GM21529 (cell line): Measurements from ENCODE around the gene PTX3.

Experiments
- ATAC-seq: cut with Tn5 transposase; IDR thresholded peaks from one replicate; pipeline ENCODE4 v1.9.1; 2021; ENCODE audit not compliant: unreplicated experiment

PTX3 gene

DNA sequence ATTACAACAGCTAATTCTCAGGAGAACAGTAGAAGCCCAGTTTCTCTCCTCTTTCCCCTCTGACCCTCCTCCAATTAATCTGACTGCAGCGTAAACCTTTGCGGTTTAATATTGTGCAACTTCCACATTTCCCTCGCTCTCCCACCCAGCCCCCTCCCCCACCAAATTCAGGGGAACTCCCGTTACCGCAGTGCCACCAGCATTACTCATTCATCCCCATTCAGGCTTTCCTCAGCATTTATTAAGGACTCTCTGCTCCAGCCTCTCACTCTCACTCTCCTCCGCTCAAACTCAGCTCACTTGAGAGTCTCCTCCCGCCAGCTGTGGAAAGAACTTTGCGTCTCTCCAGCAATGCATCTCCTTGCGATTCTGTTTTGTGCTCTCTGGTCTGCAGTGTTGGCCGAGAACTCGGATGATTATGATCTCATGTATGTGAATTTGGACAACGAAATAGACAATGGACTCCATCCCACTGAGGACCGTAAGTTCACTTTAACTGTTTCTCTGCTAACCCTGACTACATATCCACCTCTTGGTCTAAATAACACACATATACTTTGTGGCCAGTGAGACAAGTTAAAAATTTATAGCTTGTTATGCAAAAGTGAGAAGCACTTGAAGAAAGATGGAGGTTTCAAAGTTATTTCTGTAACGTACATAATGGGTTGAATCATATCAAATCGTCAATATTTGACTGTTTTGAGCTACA, at the start of gene PTX3:
Gene PTX3 (plus strand): TSS at position 268 of the 709 bp plus-strand sequence. CDS start 84 bp downstream, at position 352.
- ATAC-seq, result no peak

DNA sequence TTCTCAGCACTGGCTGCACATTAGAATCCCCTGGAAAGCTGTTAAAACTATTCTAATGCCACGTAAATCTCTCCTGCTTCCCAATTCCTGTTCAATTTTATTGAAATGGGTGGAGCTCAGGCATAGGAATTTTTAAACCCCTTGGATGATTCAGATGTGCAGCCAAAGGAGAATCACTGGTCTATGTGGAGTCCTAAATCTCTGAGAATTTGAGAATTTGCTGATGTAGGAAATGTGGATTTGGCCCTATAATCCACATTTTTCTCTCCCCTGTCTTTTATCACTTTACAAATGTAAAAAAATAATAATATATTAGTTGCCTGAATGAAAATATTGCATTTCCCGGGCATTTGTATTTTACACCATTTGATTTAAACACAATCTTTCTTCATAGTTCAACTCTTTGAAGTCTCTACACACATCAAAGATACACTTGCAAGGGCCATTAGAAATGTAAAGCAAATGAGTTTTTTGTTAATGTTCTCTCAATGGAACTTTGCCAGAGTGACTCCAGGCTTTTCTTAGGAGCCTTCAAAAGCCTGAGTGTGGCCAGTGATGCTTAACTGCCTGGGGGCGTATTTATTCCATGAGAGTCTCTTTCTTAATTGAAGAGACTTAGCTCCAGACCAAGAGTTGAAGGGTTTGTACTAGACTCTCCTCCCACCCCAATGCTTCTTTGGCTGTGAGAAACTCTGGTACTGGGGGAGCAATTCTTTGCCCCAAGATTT, 48.8 kb upstream of the PTX3 start:
- no peak for ATAC-seq

DNA sequence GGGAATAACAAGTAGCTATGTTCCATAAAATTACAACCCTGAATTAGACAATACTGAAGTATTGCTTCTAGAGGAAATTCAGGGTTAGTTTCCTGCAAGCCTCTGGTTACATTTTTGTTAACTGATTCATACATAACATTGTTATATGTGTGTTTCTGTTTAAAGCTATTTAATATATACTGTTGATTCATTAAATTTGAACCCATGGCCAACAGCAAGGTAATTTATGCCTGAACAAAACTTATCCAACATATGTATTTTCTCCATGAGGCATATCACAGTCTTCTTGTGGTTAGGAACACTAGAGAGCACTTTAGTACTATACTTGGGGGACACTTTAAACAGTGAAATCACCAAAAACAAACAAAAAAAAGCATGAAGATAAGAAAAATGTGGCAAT, 47.7 kb upstream of the PTX3 start:
- ATAC-seq, result no peak

DNA sequence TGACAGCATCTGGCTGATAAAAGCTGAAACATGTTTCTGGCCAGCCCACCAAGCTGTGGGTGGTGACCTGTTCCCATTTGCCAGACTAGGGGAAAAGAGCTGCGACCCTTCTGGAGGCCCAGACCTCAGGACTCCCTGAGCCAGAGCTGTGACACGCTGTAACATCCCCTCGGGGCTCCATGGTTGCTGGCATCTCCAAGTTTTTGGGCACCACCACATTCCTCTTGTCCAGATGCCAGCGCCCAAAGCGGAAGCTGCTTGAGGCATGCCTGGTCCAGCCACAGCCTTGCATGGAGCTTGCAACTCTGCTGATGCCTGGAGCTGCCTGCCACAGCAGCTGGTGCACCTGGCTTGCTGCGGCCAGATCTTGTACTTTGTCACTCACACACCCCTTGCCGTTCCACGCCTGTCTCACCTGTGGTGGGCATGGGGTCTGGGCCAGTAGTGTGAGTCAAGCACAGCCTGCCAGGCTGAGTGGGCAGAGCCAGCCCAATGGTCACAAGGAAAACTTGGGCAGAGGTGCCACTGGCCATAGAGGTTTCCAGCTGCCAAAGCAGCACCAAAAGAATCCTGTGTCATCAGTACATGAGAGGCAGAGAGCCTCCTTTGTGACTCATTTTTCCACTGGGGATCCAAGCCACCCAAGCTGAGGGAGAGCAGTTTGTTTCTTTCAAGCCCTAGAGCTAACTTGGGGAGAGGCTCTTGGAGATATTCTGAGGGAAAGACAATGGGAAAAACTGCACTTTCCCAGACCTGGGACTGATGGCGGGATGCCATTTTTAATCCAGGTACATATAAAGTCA, 45.7 kb upstream of the PTX3 start:
- no peak for ATAC-seq

DNA sequence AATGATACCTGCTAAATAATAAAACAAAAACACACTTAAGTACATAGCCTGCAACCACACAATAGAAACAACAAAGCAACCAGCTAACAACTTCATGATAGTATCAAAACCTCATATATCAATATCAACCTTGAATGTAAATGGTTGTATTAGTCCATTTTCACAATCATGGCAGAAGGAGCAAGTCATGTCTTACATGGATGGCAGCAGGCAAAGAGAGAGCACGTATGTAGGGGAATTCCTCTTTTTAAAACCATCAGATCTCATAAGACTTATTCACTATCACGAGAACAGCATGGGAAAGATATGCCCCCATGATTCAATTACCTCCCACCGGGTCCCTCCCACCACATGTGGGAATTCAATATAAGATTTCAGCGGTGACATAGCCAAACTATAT, 44.5 kb upstream of the PTX3 start:
- no peak for ATAC-seq

DNA sequence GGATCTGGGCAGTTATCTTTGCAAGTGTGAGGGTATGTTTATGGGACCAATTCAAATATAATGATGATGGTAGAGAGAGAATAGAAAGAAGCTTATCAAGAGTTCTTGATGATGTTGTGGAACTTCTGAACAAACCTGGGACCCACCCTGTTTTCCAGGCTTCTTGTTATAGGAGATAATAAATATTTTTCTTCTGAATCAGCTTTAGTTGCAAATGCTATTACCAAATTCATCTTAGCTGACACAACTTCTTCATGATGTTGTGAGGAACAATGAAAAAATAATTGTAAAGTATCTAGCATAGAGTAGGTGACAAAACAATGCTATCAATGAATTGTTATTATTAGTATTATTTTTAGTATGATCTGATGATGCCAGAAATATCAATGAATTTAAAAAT, 43.5 kb upstream of the PTX3 start:
- no peak for ATAC-seq

DNA sequence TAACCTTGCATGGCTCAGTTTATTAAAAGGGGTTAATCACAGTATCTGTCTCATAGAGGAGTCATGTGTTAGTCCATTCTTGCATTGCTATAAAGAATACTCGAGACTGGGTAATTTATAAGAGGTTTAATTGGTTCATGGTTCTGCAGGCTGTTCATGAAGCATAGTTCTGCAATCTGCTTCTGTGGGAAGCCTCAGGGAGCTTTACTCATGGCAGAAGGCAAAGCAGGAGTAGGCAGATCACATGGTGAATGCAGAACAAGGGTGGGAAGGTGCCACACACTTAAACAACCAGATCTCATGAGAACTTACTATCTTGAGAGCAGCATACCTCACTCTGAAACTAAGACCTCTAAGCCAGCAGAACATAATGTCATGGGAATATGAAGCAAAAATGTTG, 42.2 kb upstream of the PTX3 start:
- ATAC-seq, result no peak

DNA sequence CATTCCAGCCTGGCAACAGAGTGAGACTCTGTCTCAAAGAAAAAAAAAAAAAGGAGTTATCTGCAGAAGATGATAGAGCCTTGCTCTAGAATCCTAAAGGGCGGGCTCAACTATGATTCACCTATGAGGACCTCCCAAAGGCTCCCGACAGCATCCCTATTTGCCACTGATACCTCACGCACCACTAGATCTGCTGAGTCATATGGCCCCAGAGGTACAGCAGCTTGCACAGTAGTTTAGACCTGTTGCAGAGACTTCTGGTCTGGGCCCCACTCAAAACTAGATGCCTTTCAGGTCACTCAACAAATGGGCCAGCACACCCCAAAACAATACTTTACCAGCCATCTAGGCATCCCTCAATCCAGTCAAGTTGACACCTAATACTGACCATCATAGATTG, 38.1 kb upstream of the PTX3 start:
- ATAC-seq, result no peak

DNA sequence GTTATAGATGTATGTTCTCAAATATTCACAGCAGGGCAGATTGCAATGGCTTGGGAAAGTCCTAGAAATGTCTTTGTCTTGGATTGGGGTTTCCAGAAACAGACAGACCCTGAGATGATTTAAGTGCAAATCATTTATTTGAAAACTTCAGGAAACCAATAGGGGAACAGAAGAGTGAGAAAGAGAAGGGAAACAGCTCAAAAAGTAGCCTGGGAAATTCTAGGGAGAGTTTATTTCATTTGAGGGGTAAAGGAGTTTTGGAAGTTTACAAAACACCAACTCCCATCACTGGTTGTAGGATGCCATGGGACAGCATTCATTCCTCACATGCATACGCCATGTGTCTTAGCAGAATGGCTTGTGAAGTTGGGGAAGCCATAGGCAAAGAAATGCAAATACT, 32.3 kb upstream of the PTX3 start:
- ATAC-seq, result no peak

DNA sequence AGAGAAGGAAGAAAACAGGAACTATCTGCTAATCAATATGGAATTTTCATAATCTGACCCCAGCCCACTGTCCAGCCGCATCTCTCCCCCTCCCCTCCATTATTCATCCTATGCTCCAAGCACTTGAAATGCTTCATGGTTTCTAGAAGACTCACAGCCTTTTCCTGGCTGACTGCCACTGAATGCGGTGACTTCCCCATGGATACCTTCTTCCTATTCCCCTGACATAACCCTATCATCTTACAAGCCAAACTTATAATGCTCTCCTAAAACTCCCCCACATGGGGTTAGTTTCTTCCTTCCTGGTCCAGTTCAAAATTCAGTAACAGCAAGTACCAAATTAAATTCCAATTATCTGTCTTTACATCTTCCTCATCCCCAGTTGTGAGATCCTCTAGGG, 31.2 kb upstream of the PTX3 start:
- no peak for ATAC-seq

DNA sequence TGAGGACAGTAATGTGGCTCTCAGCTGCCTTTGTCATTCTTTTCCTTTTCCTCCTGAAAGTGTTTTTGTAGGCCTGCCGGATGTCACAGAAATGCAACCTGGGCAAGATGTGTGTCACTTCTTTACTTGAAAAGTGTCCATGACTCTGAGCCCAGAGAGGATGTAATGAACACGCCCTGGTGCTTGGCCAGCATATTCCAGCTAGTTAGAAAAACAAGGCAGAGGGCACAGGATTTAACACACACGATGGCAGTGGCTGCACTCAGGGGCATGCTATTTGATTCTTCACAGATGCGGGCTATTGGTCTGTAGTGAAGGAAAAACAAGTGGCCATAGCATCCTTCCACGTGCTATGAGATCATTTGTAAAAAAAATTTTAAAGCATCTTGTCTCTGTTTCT, 30.3 kb upstream of the PTX3 start:
- ATAC-seq, result no peak

DNA sequence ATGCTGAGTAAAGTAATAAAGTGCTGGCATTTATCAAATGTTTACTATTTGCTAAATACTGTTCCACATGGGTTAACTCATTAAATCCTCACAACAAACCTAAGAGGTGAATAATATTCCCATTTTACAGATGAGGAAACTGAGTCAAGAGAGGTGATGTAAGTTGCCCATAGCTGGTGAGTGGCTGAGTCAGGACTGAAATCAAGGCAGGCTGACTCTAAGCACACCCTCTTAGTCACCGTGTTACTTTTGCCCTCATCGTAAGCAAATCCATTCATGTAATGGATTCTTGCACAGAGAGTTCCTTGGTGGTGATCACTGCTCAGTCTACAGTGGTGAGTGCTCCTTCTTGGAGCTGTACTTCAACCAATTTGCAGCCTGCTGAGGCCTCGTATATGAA, 28.9 kb upstream of the PTX3 start:
- no peak for ATAC-seq

DNA sequence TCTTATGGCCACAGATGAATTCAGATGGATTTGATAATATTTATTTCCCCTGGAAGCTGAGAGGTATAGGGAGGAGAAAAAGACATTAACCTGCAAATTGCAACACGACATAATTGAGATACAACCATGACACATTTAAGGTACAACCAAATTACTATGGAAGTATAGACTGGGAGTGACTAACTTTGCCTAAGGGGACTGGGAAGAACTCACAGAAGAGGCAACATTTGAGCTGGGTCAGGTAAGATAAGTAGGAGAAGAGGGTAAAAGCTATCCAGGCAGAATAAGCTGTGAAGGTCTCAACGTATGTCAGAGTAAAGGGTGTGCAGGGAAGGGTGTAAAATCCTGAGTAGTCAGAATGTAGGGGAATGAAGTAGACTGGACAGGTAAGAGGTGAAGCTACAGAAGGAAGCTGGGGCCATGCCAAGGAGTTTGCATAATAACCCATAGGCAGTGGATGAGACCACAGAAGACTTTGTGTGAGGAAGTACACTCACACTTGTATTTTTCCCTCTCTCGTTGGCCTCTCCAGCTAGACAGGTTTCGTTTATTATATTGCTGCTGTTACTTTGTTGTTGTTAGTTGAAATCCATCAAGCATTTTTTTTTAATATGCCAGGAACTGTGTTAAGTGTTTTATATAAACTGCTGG, 28.0 kb upstream of the PTX3 start:
- no peak for ATAC-seq

DNA sequence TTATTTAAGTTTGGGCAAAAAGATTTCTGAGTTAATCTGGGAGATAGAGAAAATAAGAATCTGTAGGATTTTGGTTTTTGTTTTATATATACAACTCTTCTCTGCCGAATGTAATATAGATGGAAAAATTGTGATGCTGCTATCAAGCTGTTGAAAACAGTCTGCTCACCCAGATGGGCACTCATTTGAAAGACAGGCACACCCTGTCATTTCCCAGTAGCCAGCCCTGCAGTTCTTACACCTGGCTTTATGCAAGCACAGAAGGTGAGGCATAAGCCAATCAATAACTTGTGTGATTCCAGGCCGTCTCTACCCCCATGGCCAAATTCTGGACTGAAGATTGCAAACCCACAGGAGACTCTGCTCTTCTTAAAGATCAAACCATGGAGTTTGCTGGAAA, 27.1 kb upstream of the PTX3 start:
- no peak for ATAC-seq

DNA sequence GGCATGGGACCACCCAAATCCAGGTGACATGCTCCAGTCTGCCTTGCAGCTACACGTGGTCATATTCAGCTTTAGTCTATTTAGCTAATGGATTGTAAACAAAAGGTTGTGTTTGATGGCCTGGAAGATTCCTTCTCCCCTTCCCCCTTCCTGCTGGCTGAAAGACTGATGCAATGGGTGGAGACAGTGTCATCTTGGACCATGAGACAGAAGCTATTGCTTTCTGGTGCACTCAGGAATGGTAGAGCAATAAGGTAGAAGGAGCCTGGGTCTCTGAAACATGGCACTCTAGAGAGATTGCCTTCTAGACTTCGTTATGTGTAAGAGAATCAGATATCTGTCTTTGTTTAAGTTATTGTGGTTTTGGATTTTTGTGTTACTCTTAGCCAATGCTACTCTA, 25.7 kb upstream of the PTX3 start:
- no peak for ATAC-seq

DNA sequence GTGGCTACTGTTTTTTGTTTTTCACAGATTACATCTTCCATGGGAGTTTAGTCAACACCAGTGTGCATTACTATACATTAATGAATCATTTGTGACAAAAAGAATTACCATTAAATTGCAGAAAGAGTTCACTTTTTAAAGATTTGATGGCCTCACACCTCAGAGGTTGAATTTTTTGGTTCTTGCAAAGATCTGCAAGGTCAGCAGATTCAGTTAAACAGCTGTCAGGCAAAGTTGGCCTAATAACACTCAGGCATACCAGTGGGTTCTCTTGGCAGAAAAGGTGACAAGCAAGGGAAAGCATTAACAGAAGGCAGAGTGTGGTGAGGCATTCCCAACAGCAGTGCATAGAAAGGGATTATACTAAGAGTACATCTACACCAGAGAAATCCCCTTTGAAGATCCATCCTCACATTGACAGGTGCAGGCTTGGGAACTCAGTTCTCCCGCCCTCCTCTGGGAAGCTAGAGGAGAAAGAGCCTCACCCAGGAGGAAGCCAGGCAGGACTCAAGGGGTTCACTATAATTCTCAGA, 24.3 kb upstream of the PTX3 start:
- ATAC-seq, result no peak

DNA sequence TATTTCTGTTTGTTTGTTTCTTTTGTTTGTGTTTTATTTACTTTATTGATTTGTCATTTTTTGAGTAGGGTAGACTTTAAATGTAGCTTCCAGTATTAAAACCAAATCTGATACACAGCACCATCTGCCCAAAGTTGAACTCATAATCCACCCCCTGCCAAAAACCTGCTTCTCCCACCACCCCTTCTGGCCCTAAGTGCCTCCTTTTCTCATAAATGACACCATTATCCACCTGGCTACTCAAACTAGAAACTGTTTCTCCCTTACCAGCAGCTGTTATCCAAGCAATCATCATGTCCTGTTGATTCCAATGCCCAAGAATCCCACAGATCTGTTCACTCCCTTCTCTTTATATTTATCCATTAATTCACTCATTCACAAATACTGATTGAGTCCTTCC, 21.8 kb upstream of the PTX3 start:
- no peak for ATAC-seq

DNA sequence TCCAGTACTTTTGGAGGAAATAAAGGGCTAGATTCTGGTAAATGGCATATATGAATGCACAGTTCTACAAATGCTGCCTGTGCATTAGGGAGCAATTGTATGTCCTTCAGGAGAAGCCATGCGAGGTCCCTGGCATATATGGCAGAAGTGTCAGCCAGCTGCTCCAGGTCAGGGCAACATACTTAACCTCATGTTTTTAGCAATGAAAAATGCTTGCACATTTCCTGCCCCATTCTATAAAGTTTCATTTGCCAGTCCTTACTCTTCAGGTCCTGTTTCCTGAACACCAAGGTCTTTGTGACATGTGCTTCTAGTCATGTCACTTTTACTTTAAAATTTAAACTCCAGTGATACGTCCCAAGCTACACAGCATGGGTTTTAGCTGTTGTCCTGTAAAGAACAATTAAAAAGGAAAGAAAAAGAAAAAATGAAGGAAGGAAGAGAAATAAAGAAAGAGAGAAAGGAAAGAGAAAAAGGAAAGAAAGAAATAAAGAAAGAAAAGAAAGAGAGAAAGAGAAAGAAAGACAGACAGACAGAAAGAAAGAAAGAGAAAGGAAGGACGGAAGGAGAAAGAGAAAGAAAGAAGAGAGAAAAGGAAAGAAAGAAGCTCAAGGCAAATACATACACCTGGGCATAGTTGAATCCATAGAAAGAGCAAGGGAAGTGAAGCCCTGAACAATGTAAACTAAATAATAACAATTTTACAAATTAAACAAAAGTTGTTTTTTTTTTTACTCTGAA, 20.1 kb upstream of the PTX3 start:
- ATAC-seq, result no peak

DNA sequence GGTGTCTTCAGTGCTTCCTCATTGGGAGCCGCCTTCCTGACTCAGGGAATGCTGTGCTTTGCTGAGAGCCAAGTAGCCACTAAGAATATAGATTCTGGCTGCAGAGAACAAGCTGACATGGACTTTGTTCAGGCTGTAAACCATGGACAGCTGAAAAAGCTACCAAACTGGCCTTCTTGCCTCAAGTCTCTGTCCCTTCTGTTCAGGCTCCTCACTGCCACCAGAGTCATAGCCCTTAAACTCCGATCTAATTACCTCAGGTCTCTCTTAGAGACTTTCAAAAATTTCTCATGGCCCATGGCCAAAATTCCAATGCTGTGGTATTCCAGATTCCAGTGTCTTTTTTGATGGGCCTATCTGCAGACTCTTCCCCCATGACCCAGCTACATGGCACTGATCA, 19.4 kb upstream of the PTX3 start:
- no peak for ATAC-seq

DNA sequence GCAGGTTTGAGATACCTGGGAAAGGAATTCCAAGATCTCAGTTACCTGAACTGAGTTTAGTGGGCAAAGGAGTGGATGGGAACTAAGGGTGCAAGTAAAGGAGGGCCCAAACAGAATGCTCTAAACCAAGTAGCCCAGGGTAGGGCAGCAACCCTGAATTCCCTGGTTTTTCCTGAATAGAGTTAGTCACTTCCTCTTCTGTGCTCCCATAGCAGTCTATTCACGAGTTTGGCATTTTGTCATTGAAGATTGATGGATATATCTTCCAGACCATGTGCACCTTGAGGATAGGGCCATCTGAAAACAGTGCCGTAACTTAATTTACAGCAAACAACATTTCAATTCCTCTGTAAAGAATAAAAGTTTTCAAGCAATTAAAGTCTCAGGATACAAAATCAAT, 18.5 kb upstream of the PTX3 start:
- no peak for ATAC-seq
